Measurements from ENCODE around the gene LDHAL6B. TPM values are rescaled to one million over a fixed set of nuclear protein-coding genes. Genes with fewer than 3 reads are reported as not detected.
A peak's percentile ranks its signal among the peaks of the same experiment; 100 is the strongest.
"Not testable (repeated sequence)": the region's sequence is repeated elsewhere in the genome, so short reads cannot be mapped to it uniquely, and the experiment has no call there.

The LDHAL6B gene
- total and polyA plus RNA-seq, 8 donors = not detected

DNA sequence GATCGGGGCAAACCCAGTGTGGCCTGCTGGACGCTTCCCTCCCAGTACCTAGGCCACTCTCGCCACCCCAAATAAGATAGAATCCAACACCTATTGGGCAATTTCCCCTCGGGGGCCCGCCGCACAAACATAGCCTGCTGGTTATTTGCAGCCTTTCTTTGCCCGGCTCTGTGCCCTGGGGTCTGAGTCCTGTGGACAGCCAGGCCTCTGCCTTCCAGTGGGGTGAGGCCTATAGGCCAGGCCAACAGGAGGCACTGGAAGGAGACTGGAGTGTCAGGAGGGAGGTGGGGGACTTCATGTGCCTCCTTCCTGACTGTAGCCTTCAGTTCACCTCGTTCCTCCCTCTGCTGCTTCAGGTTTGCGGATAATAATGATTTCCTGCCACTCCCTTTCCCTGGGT is 47.4 kb upstream of the LDHAL6B start:
- Histone ChIP-seq H3K9me3 (no peaks in the 10 kb centered on the region), H3K4me1 (peaks cover 0 to 5% (median 2%) of the 10 kb centered on the region in 4 donors), H3K4me3 (no peak overlapping the region), H3K27ac (peak overlapping the region in 1 of 5 donors; percentile 13), H3K36me3 (peaks cover 19 to 91% (median 90%) of the 10 kb centered on the region in 4 donors), H3K27me3 (no peaks in the 10 kb centered on the region)
- WGBS, 5 donors = 79 to 93% (median 83%) methylated on average over 9 of the region's 9 CpGs
- TF ChIP-seq POLR2A (IDR thresholded peaks at IDR 0.05) (no peak), POLR2AphosphoS5 (IDR thresholded peaks at IDR 0.05) (no peak), CTCF (IDR thresholded peaks at IDR 0.05) (no peak), EP300 (IDR thresholded peaks at IDR 0.05) (no peak)
- no peak for DNase-seq
- intact Hi-C loops (cut with DNase I; ENCODE audit: low total_unique reads) = no loop called here

- H3K27ac ChIP-seq = no peak overlapping the region
- WGBS, 5 donors = 83 to 90% (median 87%) methylated on average over 23 of the region's 23 CpGs
- DNase-seq = peak in 1 of 2 donors; percentile 53
- H3K9me3 ChIP-seq = no peaks in the 10 kb centered on the region
- intact Hi-C loops (cut with DNase I; ENCODE audit: low total_unique reads) = no loop called here
- H3K4me1 ChIP-seq = peaks cover 0 to 11% (median 3%) of the 10 kb centered on the region in 4 donors
- H3K4me3 ChIP-seq = no peak overlapping the region
- peaks cover 22 to 83% (median 78%) of the 10 kb centered on the region in 4 donors for H3K36me3 ChIP-seq
- TF ChIP-seq CTCF (IDR thresholded peaks at IDR 0.05) (no peak), POLR2A (IDR thresholded peaks at IDR 0.05) (no peak), POLR2AphosphoS5 (IDR thresholded peaks at IDR 0.05) (no peak), EP300 (IDR thresholded peaks at IDR 0.05) (no peak)
- H3K27me3 ChIP-seq = no peaks in the 10 kb centered on the region
These were observed 45.6 kb upstream of the LDHAL6B start for GRCh38 chr15:59160880-59161593.

DNA sequence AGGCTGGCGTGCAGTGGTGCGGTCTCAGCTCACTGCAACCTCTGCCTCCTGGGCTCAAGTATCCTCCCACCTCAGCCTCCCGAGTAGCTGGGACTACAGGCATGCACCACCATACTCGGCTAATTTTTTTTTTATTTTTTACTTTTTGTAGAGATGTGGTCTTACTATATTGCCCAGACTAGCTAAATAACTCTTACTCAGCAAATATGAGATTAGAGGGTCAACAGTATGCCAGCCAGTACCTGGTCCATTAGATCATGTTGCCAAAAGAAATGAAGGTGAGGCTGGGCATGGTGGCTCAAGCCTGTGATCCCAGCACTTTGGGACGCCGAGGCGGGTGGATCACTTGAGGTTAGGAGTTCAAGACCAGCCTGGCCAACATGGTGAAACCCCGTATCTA is 44.6 kb upstream of the LDHAL6B start:
- intact Hi-C loops (cut with DNase I; ENCODE audit: low total_unique reads); H3K4me3 ChIP-seq; H3K27ac ChIP-seq; H3K27me3 ChIP-seq; H3K9me3 ChIP-seq; DNase-seq: not testable (repeated sequence)
- H3K4me1 ChIP-seq = peaks cover 0 to 16% (median 6%) of the 10 kb centered on the region in 4 donors
- peaks cover 19 to 74% (median 68%) of the 10 kb centered on the region in 4 donors for H3K36me3 ChIP-seq
- 93 to 99% (median 96%) methylated on average over 8 of the region's 8 CpGs for WGBS, 5 donors

DNA sequence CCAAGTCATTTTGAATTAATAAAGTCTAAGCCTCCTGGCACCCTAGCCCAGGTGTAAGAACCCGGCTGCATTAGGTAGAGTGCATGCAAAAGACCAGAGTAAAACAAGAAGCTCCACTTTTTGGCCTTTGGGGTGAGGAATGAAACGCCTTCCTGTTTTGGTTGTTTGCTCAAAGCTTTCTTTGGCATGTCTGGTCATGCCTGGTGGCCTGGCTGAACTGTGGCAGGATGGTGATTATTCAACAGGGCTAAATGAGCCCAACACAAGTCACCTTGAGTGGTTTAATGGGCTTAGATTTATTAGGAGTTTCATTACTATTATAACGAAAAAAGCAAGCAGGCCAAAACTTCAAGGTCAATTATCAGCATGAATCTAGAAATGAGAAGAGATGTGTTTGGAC is 40.9 kb upstream of the LDHAL6B start:
- peaks cover 13 to 43% (median 33%) of the 10 kb centered on the region in 4 donors for H3K36me3 ChIP-seq
- intact Hi-C loops (cut with DNase I; ENCODE audit: low total_unique reads) = no loop called here
- no peaks in the 10 kb centered on the region for H3K27me3 ChIP-seq
- H3K4me3 ChIP-seq = no peak overlapping the region
- DNase-seq = no peak
- no peaks in the 10 kb centered on the region for H3K9me3 ChIP-seq
- peaks cover 12 to 31% (median 20%) of the 10 kb centered on the region in 4 donors for H3K4me1 ChIP-seq
- WGBS, 5 donors = 61 to 74% (median 67%) methylated on average over 3 of the region's 3 CpGs
- TF ChIP-seq POLR2AphosphoS5 (IDR thresholded peaks at IDR 0.05) (no peak), POLR2A (IDR thresholded peaks at IDR 0.05) (no peak), EP300 (IDR thresholded peaks at IDR 0.05) (no peak), CTCF (IDR thresholded peaks at IDR 0.05) (no peak)
- H3K27ac ChIP-seq = no peak overlapping the region

GRCh38 chr15:59166166-59166565 is 40.5 kb upstream of the LDHAL6B start:
- Histone ChIP-seq H3K36me3 (peaks cover 8 to 43% (median 32%) of the 10 kb centered on the region in 4 donors), H3K4me3 (no peak overlapping the region), H3K27me3 (no peaks in the 10 kb centered on the region), H3K4me1 (peaks cover 16 to 34% (median 22%) of the 10 kb centered on the region in 4 donors), H3K27ac (no peak overlapping the region), H3K9me3 (no peaks in the 10 kb centered on the region)
- DNase-seq = no peak
- intact Hi-C loops (cut with DNase I; ENCODE audit: low total_unique reads) = no loop called here
- 49 to 60% (median 55%) methylated on average over 4 of the region's 4 CpGs for WGBS, 5 donors
- TF ChIP-seq CTCF (IDR thresholded peaks at IDR 0.05) = no peak
- no peak for TF ChIP-seq EP300 (IDR thresholded peaks at IDR 0.05)
- no peak for TF ChIP-seq POLR2AphosphoS5 (IDR thresholded peaks at IDR 0.05)
- TF ChIP-seq POLR2A (IDR thresholded peaks at IDR 0.05) = no peak

Data from stomach (tissue), 9 donors.